ENCODE measurements around the gene NUCB2.
A peak's percentile ranks its signal among the peaks of the same experiment; 100 is the strongest.
"Not testable (repeated sequence)": the region's sequence is repeated elsewhere in the genome, so short reads cannot be mapped to it uniquely, and the experiment has no call there.

NUCB2 gene

GRCh38 chr11:17276236-17277023, at the start of gene NUCB2:
Gene NUCB2, plus strand, starts transcription at chr11:17276739. Its CDS starts 18,585 bp downstream, at chr11:17295324.
- DNase-seq (ENCODE audit: low read depth): peak; percentile 79

- not testable (repeated sequence) for DNase-seq (ENCODE audit: low read depth)
Measured at GRCh38 chr11:17228186-17228925, 48.2 kb upstream of the NUCB2 start.

- no peak for DNase-seq (ENCODE audit: low read depth)
Measured at GRCh38 chr11:17229481-17230152, 46.9 kb upstream of the NUCB2 start.

GRCh38 chr11:17230867-17231851, 45.4 kb upstream of the NUCB2 start:
- DNase-seq (ENCODE audit: low read depth): no peak

- no peak for DNase-seq (ENCODE audit: low read depth)
Measured at GRCh38 chr11:17233101-17233500, 43.4 kb upstream of the NUCB2 start.

GRCh38 chr11:17238377-17238776, 38.2 kb upstream of the NUCB2 start:
- no peak for DNase-seq (ENCODE audit: low read depth)

GRCh38 chr11:17239927-17240326, 36.6 kb upstream of the NUCB2 start:
- DNase-seq (ENCODE audit: low read depth): not testable (repeated sequence)

- no peak for DNase-seq (ENCODE audit: low read depth)
Measured at GRCh38 chr11:17240780-17241179, 35.8 kb upstream of the NUCB2 start.

GRCh38 chr11:17242954-17243353, 33.6 kb upstream of the NUCB2 start:
- not testable (repeated sequence) for DNase-seq (ENCODE audit: low read depth)

- no peak for DNase-seq (ENCODE audit: low read depth)
Measured at GRCh38 chr11:17244046-17244445, 32.5 kb upstream of the NUCB2 start.

GRCh38 chr11:17250561-17251350, 25.8 kb upstream of the NUCB2 start:
- DNase-seq (ENCODE audit: low read depth): no peak

GRCh38 chr11:17252704-17253103, 23.8 kb upstream of the NUCB2 start:
- DNase-seq (ENCODE audit: low read depth): no peak

GRCh38 chr11:17256512-17256911, 20.0 kb upstream of the NUCB2 start:
- no peak for DNase-seq (ENCODE audit: low read depth)

- no peak for DNase-seq (ENCODE audit: low read depth)
Measured at GRCh38 chr11:17257196-17257595, 19.3 kb upstream of the NUCB2 start.

- DNase-seq (ENCODE audit: low read depth): no peak
Measured at GRCh38 chr11:17258670-17259069, 17.9 kb upstream of the NUCB2 start.

GRCh38 chr11:17259519-17259918, 17.0 kb upstream of the NUCB2 start:
- DNase-seq (ENCODE audit: low read depth): no peak

GRCh38 chr11:17260020-17260419, 16.5 kb upstream of the NUCB2 start:
- no peak for DNase-seq (ENCODE audit: low read depth)

- DNase-seq (ENCODE audit: low read depth): no peak
Measured at GRCh38 chr11:17263769-17264168, 12.8 kb upstream of the NUCB2 start.

GRCh38 chr11:17266781-17267180, 9.8 kb upstream of the NUCB2 start:
- DNase-seq (ENCODE audit: low read depth): no peak

GRCh38 chr11:17267576-17267975, 9.0 kb upstream of the NUCB2 start:
- no peak for DNase-seq (ENCODE audit: low read depth)

GRCh38 chr11:17268500-17268899, 8.0 kb upstream of the NUCB2 start:
- DNase-seq (ENCODE audit: low read depth): not testable (repeated sequence)

Data from CMK (cell line).